ENCODE results near the gene MYEOV. TPM values are rescaled to one million over a fixed set of nuclear protein-coding genes. Genes with fewer than 3 reads are reported as not detected.
A peak's percentile ranks its signal among the peaks of the same experiment; 100 is the strongest.

The MYEOV gene
- total RNA-seq, 4 donors from 2014 or later: 13.9 to 32.9 (median 25.8) TPM

GRCh38 chr11:69308936-69309615, 15.1 kb downstream of the MYEOV start:
- H3K4me3 ChIP-seq (ENCODE audit: low read depth, poor library complexity, severe bottlenecking): no peak overlapping the region
- TF ChIP-seq CTCF (IDR thresholded peaks at IDR 0.05): no peak
- TF ChIP-seq POLR2A (IDR thresholded peaks at IDR 0.05): no peak
- intact Hi-C loops (cut with DNase I; ENCODE audit: low total_unique reads): no loop called here
- peak in 1 of 2 donors; percentile 56 for DNase-seq (ENCODE audit: low spot score in 2 of 2)
- 92 to 93% methylated on average over 10 of the region's 10 CpGs for WGBS, 2 donors

- WGBS, 2 donors: 70 to 84% methylated on average over 5 to 8 of the region's 8 CpGs
- intact Hi-C loops (cut with DNase I; ENCODE audit: low total_unique reads): no loop called here
- no peak for TF ChIP-seq CTCF (IDR thresholded peaks at IDR 0.05)
- TF ChIP-seq POLR2A (IDR thresholded peaks at IDR 0.05): no peak
- no peak overlapping the region for H3K4me3 ChIP-seq (ENCODE audit: low read depth, poor library complexity, severe bottlenecking)
- DNase-seq (ENCODE audit: low spot score in 2 of 2): peak in 1 of 2 donors; percentile 64
These were observed 15.8 kb downstream of the MYEOV start for GRCh38 chr11:69309631-69310280.

- TF ChIP-seq CTCF (IDR thresholded peaks at IDR 0.05) (no peak), POLR2A (IDR thresholded peaks at IDR 0.05) (no peak)
- intact Hi-C loops (cut with DNase I; ENCODE audit: low total_unique reads): no loop called here
- WGBS, 2 donors: 92 to 95% methylated on average over 13 of the region's 13 CpGs
- peak in 1 of 2 donors; percentile 60 for DNase-seq (ENCODE audit: low spot score in 2 of 2)
- H3K4me3 ChIP-seq (ENCODE audit: low read depth, poor library complexity, severe bottlenecking): no peak overlapping the region
These were observed 16.4 kb downstream of the MYEOV start for GRCh38 chr11:69310351-69310750.

- H3K4me3 ChIP-seq (ENCODE audit: low read depth, poor library complexity, severe bottlenecking): no peak overlapping the region
- DNase-seq (ENCODE audit: low spot score in 2 of 2): peak in 1 of 2 donors; percentile 64
- intact Hi-C loops (cut with DNase I; ENCODE audit: low total_unique reads): no loop called here
- 92 to 98% methylated on average over 13 to 14 of the region's 14 CpGs for WGBS, 2 donors
- no peak for TF ChIP-seq POLR2A (IDR thresholded peaks at IDR 0.05)
- TF ChIP-seq CTCF (IDR thresholded peaks at IDR 0.05): no peak
These were observed 17.2 kb downstream of the MYEOV start for GRCh38 chr11:69310934-69311766.

- 42 to 44% methylated on average over 14 of the region's 14 CpGs for WGBS, 2 donors
- no peak overlapping the region for H3K4me3 ChIP-seq (ENCODE audit: low read depth, poor library complexity, severe bottlenecking)
- intact Hi-C loops (cut with DNase I; ENCODE audit: low total_unique reads): no loop called here
- peak in 1 of 2 donors; percentile 81 for DNase-seq (ENCODE audit: low spot score in 2 of 2)
- TF ChIP-seq POLR2A (IDR thresholded peaks at IDR 0.05) (no peak), CTCF (IDR thresholded peaks at IDR 0.05) (no peak)
These were observed 17.9 kb downstream of the MYEOV start for GRCh38 chr11:69311767-69312385.

Measured in lower leg skin (tissue), 4 donors.